ENCODE measurements around the gene CDK1.

DNA sequence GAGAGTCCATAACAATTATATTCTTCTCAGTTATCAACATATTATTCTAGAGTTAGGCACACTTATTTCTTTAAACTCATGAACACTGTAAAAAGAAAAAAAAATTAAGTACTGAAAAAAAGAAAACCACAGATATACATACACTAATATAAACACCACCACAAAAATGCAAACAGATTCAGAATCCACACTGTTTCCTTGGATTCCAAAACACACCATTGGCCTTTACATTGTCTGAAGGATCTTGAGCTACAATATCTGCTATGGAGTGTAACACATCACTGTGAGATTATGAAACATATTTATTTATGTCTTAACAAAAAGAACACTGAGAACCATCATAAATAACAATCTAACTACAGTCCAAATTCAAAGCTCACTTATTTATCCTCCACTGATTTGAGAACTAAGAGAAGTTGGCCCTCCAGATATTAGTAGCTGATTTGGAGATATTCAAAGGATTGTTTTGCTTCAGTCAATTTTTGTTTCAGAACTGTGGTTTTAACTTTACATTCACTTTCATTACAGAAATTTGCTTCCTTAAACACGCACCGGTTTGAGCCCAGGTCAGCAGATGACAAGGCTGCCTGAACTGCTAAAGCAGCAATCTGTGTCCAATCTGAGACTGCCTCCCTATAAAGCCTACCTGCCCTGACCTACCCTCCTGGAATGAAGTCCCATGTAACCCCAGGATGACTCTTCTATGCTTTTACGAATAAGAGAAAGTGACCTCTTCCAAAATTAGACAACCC is 47.0 kb upstream of the CDK1 start:
- no peak for TF ChIP-seq POLR2AphosphoS5 (IDR thresholded peaks at IDR 0.05; ENCODE audit: low read depth)
- TF ChIP-seq, protein P1, sequence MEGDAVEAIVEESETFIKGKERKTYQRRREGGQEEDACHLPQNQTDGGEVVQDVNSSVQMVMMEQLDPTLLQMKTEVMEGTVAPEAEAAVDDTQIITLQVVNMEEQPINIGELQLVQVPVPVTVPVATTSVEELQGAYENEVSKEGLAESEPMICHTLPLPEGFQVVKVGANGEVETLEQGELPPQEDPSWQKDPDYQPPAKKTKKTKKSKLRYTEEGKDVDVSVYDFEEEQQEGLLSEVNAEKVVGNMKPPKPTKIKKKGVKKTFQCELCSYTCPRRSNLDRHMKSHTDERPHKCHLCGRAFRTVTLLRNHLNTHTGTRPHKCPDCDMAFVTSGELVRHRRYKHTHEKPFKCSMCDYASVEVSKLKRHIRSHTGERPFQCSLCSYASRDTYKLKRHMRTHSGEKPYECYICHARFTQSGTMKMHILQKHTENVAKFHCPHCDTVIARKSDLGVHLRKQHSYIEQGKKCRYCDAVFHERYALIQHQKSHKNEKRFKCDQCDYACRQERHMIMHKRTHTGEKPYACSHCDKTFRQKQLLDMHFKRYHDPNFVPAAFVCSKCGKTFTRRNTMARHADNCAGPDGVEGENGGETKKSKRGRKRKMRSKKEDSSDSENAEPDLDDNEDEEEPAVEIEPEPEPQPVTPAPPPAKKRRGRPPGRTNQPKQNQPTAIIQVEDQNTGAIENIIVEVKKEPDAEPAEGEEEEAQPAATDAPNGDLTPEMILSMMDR (IDR thresholded peaks at IDR 0.05; ENCODE audit: insufficient read depth, low read length), result no peak
- TF ChIP-seq, protein P2, sequence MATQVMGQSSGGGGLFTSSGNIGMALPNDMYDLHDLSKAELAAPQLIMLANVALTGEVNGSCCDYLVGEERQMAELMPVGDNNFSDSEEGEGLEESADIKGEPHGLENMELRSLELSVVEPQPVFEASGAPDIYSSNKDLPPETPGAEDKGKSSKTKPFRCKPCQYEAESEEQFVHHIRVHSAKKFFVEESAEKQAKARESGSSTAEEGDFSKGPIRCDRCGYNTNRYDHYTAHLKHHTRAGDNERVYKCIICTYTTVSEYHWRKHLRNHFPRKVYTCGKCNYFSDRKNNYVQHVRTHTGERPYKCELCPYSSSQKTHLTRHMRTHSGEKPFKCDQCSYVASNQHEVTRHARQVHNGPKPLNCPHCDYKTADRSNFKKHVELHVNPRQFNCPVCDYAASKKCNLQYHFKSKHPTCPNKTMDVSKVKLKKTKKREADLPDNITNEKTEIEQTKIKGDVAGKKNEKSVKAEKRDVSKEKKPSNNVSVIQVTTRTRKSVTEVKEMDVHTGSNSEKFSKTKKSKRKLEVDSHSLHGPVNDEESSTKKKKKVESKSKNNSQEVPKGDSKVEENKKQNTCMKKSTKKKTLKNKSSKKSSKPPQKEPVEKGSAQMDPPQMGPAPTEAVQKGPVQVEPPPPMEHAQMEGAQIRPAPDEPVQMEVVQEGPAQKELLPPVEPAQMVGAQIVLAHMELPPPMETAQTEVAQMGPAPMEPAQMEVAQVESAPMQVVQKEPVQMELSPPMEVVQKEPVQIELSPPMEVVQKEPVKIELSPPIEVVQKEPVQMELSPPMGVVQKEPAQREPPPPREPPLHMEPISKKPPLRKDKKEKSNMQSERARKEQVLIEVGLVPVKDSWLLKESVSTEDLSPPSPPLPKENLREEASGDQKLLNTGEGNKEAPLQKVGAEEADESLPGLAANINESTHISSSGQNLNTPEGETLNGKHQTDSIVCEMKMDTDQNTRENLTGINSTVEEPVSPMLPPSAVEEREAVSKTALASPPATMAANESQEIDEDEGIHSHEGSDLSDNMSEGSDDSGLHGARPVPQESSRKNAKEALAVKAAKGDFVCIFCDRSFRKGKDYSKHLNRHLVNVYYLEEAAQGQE (IDR thresholded peaks at IDR 0.05; ENCODE audit: insufficient replicate concordance, low read depth), result no peak
- no peak for TF ChIP-seq GABPA (IDR thresholded peaks at IDR 0.05; ENCODE audit: low read depth)
- TF ChIP-seq SPI1 (IDR thresholded peaks at IDR 0.05; ENCODE audit: borderline replicate concordance, low read depth), result no peak

All from HL-60 (cell line).